Measurements from ENCODE around the gene OSER1.

The OSER1 gene

DNA sequence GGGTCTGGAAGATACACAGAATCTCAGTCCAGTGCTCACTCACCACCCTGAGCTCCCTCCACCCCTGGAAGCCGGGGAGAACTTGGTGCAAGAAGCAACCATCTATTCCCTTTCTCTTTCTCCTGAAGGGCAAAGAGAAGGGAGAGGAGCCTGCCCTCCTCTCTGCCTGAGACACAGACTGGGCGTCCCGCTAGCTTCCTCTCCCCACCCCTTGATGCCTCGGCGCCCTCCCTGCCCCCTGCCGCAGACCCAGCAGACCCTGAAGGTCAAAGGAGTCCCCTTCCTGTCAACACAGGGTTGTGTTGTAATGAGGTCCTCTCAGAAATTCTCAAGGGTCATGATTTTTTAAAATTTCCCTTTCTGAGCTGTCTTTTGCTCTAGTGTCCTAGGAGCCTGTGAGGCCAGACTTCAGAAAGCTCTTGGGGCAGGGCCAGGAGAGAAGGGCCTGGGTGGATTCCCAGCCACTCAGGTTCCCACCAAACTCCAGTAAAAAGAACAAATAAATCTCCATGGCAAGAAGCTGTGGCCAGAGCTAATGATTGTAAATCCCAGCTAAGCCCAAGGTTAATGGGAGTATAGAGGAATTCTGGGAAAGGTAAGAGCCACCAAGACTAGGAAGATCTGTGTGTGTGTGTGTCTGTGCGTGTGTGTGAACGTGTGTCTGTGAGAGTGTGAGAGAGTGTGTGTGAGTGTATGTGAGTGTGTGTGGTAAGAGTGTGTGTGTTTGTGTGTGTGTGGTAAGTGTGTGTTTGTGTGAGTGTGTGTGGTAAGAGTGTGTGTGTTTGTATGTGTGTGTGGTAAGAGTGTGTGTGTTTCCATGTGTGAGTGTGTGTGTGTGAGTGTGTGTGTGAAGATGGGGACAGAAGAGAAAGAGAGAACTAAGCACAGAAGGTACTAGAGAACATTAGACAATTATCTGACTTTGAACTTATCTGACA, 22.5 kb downstream of the OSER1 start (continued):
- TF ChIP-seq ZNF341 (tag by site-specific recombination; IDR thresholded peaks at IDR 0.05; ENCODE audit: low read depth) (no peak), ZNF664 (tag by site-specific recombination; IDR thresholded peaks at IDR 0.05) (no peak), ZBTB7A (tag by site-specific recombination; IDR thresholded peaks at IDR 0.05; ENCODE audit: low read depth) (no peak; the same call in 1 of the 2 replicates), ZNF19 (tag by site-specific recombination; IDR thresholded peaks at IDR 0.05; ENCODE audit: low read depth) (no peak), ZNF473 (tag by site-specific recombination; IDR thresholded peaks at IDR 0.05) (peak; percentile 93; the same call in 1 of the 2 replicates), ZNF596 (tag by site-specific recombination; IDR thresholded peaks at IDR 0.05) (no peak), ZNF146 (tag by site-specific recombination; IDR thresholded peaks at IDR 0.05) (no peak), ZNF560 (tag by site-specific recombination; IDR thresholded peaks at IDR 0.05; ENCODE audit: borderline replicate concordance) (no peak), ZNF701 (tag by site-specific recombination; IDR thresholded peaks at IDR 0.05) (no peak; the same call in 1 of the 2 replicates), ZNF175 (tag by site-specific recombination; IDR thresholded peaks at IDR 0.05) (peak; percentile 39; the same call in 1 of the 2 replicates), ZNF174 (tag by site-specific recombination; IDR thresholded peaks at IDR 0.05) (no peak), ZNF544 (tag by site-specific recombination; IDR thresholded peaks at IDR 0.05) (0 out of 2 replicates have a peak, but pooled peaks have one; percentile 40), ZNF830 (tag by site-specific recombination; IDR thresholded peaks at IDR 0.05; ENCODE audit: low read depth) (no peak), SP2 (tag by site-specific recombination; IDR thresholded peaks at IDR 0.05) (no peak), ZNF366 (tag by site-specific recombination; conservative IDR thresholded peaks at IDR 0.05) (no peak), ZNF658 (tag by site-specific recombination; IDR thresholded peaks at IDR 0.05) (no peak), ZNF112 (tag by site-specific recombination; IDR thresholded peaks at IDR 0.05) (no peak), ZNF426 (tag by site-specific recombination; IDR thresholded peaks at IDR 0.05) (no peak)
- TF ChIP-seq, protein P1, sequence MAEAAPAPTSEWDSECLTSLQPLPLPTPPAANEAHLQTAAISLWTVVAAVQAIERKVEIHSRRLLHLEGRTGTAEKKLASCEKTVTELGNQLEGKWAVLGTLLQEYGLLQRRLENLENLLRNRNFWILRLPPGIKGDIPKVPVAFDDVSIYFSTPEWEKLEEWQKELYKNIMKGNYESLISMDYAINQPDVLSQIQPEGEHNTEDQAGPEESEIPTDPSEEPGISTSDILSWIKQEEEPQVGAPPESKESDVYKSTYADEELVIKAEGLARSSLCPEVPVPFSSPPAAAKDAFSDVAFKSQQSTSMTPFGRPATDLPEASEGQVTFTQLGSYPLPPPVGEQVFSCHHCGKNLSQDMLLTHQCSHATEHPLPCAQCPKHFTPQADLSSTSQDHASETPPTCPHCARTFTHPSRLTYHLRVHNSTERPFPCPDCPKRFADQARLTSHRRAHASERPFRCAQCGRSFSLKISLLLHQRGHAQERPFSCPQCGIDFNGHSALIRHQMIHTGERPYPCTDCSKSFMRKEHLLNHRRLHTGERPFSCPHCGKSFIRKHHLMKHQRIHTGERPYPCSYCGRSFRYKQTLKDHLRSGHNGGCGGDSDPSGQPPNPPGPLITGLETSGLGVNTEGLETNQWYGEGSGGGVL (tag by site-specific recombination; IDR thresholded peaks at IDR 0.05), result peak; percentile 82
- TF ChIP-seq, protein P2, sequence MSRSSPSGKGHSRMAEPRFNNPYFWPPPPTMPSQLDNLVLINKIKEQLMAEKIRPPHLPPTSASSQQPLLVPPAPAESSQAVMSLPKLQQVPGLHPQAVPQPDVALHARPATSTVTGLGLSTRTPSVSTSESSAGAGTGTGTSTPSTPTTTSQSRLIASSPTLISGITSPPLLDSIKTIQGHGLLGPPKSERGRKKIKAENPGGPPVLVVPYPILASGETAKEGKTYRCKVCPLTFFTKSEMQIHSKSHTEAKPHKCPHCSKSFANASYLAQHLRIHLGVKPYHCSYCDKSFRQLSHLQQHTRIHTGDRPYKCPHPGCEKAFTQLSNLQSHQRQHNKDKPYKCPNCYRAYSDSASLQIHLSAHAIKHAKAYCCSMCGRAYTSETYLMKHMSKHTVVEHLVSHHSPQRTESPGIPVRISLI (tag by site-specific recombination; IDR thresholded peaks at IDR 0.05), result no peak
- TF ChIP-seq, protein P3, sequence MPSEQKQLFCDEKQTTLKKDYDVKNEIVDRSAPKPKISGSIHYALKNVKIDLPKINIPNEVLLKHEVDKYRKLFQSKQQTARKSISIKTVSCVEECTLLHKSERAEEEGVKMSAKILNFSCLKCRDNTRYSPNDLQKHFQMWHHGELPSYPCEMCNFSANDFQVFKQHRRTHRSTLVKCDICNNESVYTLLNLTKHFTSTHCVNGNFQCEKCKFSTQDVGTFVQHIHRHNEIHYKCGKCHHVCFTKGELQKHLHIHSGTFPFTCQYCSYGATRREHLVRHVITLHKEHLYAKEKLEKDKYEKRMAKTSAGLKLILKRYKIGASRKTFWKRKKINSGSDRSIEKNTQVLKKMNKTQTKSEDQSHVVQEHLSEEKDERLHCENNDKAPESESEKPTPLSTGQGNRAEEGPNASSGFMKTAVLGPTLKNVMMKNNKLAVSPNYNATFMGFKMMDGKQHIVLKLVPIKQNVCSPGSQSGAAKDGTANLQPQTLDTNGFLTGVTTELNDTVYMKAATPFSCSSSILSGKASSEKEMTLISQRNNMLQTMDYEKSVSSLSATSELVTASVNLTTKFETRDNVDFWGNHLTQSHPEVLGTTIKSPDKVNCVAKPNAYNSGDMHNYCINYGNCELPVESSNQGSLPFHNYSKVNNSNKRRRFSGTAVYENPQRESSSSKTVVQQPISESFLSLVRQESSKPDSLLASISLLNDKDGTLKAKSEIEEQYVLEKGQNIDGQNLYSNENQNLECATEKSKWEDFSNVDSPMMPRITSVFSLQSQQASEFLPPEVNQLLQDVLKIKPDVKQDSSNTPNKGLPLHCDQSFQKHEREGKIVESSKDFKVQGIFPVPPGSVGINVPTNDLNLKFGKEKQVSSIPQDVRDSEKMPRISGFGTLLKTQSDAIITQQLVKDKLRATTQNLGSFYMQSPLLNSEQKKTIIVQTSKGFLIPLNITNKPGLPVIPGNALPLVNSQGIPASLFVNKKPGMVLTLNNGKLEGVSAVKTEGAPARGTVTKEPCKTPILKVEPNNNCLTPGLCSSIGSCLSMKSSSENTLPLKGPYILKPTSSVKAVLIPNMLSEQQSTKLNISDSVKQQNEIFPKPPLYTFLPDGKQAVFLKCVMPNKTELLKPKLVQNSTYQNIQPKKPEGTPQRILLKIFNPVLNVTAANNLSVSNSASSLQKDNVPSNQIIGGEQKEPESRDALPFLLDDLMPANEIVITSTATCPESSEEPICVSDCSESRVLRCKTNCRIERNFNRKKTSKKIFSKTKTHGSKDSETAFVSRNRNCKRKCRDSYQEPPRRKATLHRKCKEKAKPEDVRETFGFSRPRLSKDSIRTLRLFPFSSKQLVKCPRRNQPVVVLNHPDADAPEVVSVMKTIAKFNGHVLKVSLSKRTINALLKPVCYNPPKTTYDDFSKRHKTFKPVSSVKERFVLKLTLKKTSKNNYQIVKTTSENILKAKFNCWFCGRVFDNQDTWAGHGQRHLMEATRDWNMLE (tag by site-specific recombination; conservative IDR thresholded peaks at IDR 0.05; ENCODE audit: low read depth), result no peak
- TF ChIP-seq, protein P4, sequence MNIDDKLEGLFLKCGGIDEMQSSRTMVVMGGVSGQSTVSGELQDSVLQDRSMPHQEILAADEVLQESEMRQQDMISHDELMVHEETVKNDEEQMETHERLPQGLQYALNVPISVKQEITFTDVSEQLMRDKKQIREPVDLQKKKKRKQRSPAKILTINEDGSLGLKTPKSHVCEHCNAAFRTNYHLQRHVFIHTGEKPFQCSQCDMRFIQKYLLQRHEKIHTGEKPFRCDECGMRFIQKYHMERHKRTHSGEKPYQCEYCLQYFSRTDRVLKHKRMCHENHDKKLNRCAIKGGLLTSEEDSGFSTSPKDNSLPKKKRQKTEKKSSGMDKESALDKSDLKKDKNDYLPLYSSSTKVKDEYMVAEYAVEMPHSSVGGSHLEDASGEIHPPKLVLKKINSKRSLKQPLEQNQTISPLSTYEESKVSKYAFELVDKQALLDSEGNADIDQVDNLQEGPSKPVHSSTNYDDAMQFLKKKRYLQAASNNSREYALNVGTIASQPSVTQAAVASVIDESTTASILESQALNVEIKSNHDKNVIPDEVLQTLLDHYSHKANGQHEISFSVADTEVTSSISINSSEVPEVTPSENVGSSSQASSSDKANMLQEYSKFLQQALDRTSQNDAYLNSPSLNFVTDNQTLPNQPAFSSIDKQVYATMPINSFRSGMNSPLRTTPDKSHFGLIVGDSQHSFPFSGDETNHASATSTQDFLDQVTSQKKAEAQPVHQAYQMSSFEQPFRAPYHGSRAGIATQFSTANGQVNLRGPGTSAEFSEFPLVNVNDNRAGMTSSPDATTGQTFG (tag by site-specific recombination; IDR thresholded peaks at IDR 0.05; ENCODE audit: borderline replicate concordance), result no peak

All from HEK293 (cell line).